Skeletal muscle satellite cell (primary cell): Measurements from ENCODE around the gene LELP1. TPM values are rescaled to one million over a fixed set of nuclear protein-coding genes. Genes with fewer than 3 reads are reported as not detected.
"Not testable (repeated sequence)": the region's sequence is repeated elsewhere in the genome, so short reads cannot be mapped to it uniquely, and the experiment has no call there.

Experiments
- H3K27me3 ChIP-seq: 2 replicates; pipeline ENCODE4 v1.7.0; 2013; ENCODE audit warnings: low read length; ENCODE audit not compliant: control insufficient read depth, insufficient read depth
- H3K36me3 ChIP-seq: 2 replicates; pipeline ENCODE4 v1.7.0; 2013; ENCODE audit warnings: mild to moderate bottlenecking, control low read depth, low read length; ENCODE audit not compliant: insufficient read depth
- H3K4me1 ChIP-seq: 2 replicates; pipeline ENCODE4 v1.7.0; 2013; ENCODE audit warnings: low read length; ENCODE audit not compliant: control insufficient read depth, insufficient read depth
- H3K4me2 ChIP-seq: 2 replicates; pipeline ENCODE4 v1.7.0; 2013; ENCODE audit warnings: mild to moderate bottlenecking, low read length
- H3K4me3 ChIP-seq: 2 replicates; pipeline ENCODE4 v1.7.0; 2013; ENCODE audit warnings: low read length
- H3K9ac ChIP-seq: 2 replicates; pipeline ENCODE4 v1.7.0; 2013; ENCODE audit warnings: mild to moderate bottlenecking, low read depth, low read length, moderate library complexity
- H3K9me3 ChIP-seq: replicated peaks from 2 replicates; pipeline ENCODE4 v1.7.0; 2013; ENCODE audit warnings: mild to moderate bottlenecking, control low read depth, low read length
- total RNA-seq: library from RNA; depleted of rRNA; stranded (reverse); fragments of >200 nt; gene quantifications from 2 replicates; pipeline ENCODE4 v1.2.3, GENCODE V29; 2012; rRNA removed

LELP1 gene
- not detected in 2 replicates for total RNA-seq

DNA sequence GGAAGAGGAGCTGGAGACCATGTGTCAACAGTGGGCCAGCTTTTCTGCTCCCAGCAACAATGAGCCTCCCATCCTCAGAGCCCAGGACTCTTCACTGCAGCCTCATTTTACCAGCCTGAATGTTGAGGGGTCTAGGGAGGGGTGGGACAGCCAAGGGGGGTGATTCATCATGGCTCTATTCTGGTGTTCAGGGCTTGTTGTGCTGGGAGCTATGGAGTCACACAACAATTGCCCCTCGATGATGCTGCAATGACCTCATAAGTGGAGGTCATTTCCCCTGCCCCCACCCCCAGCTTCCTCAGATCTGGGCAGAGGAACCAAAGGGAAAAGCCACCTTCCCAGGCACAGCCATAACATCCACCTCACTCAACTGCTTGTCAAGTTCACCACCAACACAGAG lies at the start of gene LELP1:
Gene LELP1 (plus strand): TSS at position 301 of the 400 bp plus-strand sequence. CDS start 1,278 bp downstream, outside the sequence.
- Histone ChIP-seq H3K9me3 (no peaks in the 10 kb centered on the region), H3K27me3 (no peaks in the 10 kb centered on the region), H3K4me1 (no peaks in the 10 kb centered on the region), H3K9ac (no peak within 1 kb of the TSS), H3K4me3 (no peak within 1 kb of the TSS), H3K4me2 (no peak within 1 kb of the TSS), H3K36me3 (no peaks in the 10 kb centered on the region)

DNA sequence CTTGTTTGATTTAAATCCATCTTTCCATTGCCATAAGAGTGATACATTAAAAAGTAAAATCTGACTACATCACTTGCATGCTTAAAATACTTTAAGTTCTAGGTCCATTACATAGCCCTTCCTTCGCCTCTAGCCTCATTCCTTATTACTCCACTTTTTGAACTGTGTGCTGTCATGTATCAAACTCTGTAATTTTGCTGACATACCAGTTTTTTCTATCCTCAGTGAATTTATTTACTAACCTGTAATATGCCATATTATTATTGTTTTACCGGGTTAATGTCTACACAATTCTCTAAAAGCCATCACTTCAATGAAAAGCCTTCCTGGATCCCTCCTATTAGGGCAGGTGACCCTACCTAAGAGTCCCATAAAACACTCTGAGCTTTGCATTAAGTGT lies 47.7 kb upstream of the LELP1 start:
- no peaks in the 10 kb centered on the region for H3K4me1 ChIP-seq
- H3K36me3 ChIP-seq, result no peaks in the 10 kb centered on the region
- H3K4me2 ChIP-seq, result no peak overlapping the region
- H3K9ac ChIP-seq, result no peak overlapping the region
- H3K27me3 ChIP-seq, result no peaks in the 10 kb centered on the region
- no peaks in the 10 kb centered on the region for H3K9me3 ChIP-seq
- H3K4me3 ChIP-seq, result no peak overlapping the region

DNA sequence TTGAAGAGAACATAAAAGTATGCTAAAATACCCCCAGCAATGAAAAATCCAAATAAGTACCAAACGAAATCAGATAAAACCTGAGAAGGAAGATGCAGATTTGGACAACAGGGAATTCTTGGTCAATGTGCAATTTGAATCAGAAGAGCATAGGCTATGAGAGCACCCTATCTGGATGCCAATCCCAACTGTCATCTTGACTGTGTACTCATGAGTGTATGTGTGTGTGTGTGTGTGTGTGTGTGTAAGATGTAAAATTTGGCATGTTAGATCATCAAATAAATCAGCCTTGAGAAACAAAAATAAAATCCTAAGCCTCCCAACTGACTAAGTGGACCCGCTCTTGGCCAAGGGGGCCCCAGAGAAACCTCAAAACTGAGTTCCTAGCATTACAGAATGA lies 34.5 kb upstream of the LELP1 start:
- Histone ChIP-seq H3K4me1 (no peaks in the 10 kb centered on the region), H3K4me2 (no peak overlapping the region), H3K9ac (no peak overlapping the region), H3K4me3 (no peak overlapping the region), H3K36me3 (no peaks in the 10 kb centered on the region), H3K27me3 (no peaks in the 10 kb centered on the region), H3K9me3 (no peaks in the 10 kb centered on the region)

DNA sequence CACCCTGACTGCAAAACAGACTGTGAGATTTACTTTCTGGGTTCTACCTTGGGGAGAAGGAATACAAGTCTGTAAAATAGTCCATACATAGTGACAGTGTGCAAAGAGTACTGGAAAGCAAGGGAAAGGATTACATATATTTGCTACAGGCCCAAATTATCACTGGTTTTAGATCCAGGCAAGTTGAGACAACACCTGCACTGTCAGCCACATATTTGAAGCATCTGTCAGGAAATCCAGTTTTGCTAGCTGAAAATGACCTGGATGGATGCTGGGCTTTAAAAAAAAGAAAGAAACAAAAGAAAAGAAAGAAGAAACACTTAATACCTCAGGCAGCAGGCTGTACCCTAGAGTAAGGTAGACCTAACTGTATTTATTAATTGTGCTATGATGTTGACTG lies 28.6 kb upstream of the LELP1 start:
- Histone ChIP-seq H3K27me3 (no peaks in the 10 kb centered on the region), H3K4me1 (no peaks in the 10 kb centered on the region), H3K9ac (no peak overlapping the region), H3K9me3 (no peaks in the 10 kb centered on the region), H3K36me3 (no peaks in the 10 kb centered on the region), H3K4me2 (no peak overlapping the region), H3K4me3 (no peak overlapping the region)

DNA sequence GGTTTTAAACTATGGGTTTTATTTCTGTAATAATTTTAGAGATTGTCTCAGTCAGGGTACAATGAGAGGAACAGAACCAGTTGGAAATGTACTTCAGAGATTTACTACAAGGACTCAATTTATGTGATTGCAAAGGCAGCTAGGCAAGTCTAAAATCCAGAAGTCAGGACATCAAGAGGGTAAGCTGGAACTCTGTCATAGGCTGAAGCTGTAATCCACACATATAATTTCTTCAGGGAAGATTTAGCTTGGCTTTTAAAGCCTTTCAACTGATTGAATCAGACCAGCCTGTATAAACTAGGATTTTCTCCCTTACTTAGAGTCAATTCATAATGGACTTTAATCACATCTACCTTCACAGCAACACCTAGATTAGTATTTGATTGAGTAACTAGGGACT lies 24.3 kb upstream of the LELP1 start:
- H3K36me3 ChIP-seq, result no peaks in the 10 kb centered on the region
- no peak overlapping the region for H3K4me2 ChIP-seq
- no peak overlapping the region for H3K9ac ChIP-seq
- no peaks in the 10 kb centered on the region for H3K27me3 ChIP-seq
- H3K4me3 ChIP-seq, result no peak overlapping the region
- H3K4me1 ChIP-seq, result no peaks in the 10 kb centered on the region
- H3K9me3 ChIP-seq, result no peaks in the 10 kb centered on the region

DNA sequence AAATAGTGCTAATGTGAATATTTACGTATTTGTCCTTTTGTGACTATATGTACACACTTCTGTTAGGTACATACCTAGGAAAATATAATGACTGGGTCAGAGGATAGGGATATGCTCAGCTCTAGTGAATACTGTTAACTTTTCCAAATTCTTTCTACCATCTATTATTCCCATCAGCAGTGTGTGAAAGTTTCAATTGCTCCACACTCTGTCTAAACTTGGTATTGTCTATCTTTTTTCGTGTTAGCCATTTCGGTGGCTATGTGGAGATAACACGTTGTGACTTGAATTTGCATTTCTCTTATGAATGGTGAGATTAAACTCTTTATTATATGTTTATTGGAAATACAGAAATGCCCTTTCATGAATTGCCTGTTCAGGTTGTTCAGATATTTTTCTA lies 22.7 kb upstream of the LELP1 start:
- H3K4me1 ChIP-seq, result no peaks in the 10 kb centered on the region
- no peak overlapping the region for H3K9ac ChIP-seq
- no peaks in the 10 kb centered on the region for H3K27me3 ChIP-seq
- no peaks in the 10 kb centered on the region for H3K36me3 ChIP-seq
- no peak overlapping the region for H3K4me3 ChIP-seq
- H3K4me2 ChIP-seq, result no peak overlapping the region
- no peaks in the 10 kb centered on the region for H3K9me3 ChIP-seq

DNA sequence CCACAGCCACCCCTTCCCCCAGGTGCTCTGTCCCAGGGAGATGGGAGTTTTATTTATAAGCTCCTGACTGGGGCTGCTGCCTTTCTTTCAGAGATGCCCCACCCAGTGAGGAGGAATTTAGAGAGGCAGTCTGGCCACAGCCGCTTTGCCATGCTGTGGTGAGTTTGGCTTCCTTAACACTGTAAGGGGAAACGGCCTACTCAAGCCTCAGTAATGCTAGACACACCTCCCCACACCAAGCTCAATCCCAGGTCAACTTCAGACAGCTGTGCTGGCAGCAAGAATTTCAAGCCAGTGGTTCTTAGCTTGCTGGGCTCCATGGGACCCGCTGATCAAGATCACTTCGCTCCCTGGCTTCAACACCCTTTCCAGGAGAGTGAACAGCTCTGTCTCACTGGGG lies 14.9 kb upstream of the LELP1 start:
- not testable (repeated sequence) for H3K36me3 ChIP-seq, H3K4me1 ChIP-seq, H3K9ac ChIP-seq, H3K27me3 ChIP-seq, H3K4me3 ChIP-seq, H3K9me3 ChIP-seq, H3K4me2 ChIP-seq

DNA sequence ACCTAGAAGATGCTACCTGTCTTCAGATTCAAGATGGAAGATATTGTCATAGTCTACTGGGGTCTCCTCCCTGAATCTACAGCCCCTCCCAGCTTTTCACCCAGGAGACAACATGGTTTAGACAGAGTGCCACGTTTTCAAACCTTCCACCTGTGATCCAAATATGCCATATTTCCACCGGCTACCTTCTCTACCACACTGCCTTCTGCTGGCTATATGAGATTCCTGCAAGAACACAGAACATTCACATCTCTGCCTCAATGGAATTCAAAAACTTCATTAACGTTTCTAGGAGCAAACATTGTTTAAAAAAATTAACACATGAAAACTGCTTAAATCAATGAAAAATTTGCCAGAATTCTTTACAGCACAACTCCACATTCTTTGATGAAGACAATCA lies 12.9 kb upstream of the LELP1 start:
- Histone ChIP-seq H3K4me1 (no peaks in the 10 kb centered on the region), H3K9me3 (no peaks in the 10 kb centered on the region), H3K4me2 (no peak overlapping the region), H3K36me3 (no peaks in the 10 kb centered on the region), H3K4me3 (no peak overlapping the region), H3K27me3 (peaks cover 3% of the 10 kb centered on the region), H3K9ac (no peak overlapping the region)

DNA sequence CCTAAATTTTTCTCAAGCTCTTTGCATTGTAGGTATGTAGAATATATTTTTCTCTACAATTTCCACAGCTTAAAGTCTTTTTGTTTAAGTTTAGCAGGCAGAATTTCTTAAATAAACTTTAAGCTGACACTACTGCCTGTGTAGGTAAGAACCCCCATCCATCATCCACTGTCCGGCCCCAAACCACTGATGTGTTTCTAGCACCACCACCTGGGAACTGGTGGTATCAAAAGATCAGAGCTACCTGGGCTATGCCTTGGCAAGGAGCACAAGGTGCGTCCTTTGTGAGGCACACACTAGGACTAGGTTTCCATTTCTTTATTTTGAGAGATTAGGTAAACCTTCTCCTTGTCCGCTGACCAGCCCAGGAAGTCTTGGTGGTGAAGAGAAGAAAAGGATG lies 10.5 kb upstream of the LELP1 start:
- H3K4me1 ChIP-seq, result no peaks in the 10 kb centered on the region
- peaks cover 3% of the 10 kb centered on the region for H3K27me3 ChIP-seq
- H3K36me3 ChIP-seq, result no peaks in the 10 kb centered on the region
- H3K9me3 ChIP-seq, result no peaks in the 10 kb centered on the region
- H3K9ac ChIP-seq, result no peak overlapping the region
- no peak overlapping the region for H3K4me3 ChIP-seq
- H3K4me2 ChIP-seq, result no peak overlapping the region

DNA sequence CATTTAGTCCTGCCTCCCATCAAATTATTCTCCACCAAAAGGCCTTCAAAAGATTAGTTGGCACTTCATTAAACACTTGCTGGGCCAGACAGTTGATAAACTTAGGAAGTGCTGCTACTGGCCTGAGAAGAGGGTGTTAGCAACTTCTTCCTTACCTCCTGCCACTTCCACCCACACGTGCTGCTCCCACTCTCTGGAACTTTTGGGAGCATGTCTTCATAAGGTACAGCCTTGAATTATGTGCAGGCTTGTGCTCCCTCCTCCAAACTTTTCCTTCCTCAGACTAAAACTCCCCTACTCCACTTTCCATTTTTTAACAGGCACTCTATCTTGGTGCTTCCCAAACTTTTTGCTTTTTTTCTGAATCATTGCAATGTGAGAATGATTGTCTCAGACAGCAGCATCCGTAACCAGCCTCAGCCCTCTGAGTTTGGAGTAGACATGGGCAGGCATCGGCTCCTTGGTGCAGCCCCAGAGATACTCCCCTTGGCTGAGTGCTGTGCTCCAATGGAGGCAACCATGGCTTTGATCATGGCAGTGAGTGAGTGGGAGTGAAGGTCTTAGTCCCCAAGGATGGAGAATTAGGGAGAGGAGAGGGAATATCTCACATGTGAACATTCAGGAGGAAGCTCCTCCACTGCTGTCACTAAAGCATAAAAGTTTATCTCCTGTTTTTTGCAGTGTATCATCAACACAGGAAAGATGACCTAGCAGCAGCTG lies 8.7 kb upstream of the LELP1 start:
- Histone ChIP-seq H3K27me3 (peaks cover 3% of the 10 kb centered on the region), H3K9me3 (no peaks in the 10 kb centered on the region), H3K4me2 (no peak overlapping the region), H3K36me3 (no peaks in the 10 kb centered on the region), H3K4me3 (no peak overlapping the region), H3K4me1 (no peaks in the 10 kb centered on the region), H3K9ac (no peak overlapping the region)

DNA sequence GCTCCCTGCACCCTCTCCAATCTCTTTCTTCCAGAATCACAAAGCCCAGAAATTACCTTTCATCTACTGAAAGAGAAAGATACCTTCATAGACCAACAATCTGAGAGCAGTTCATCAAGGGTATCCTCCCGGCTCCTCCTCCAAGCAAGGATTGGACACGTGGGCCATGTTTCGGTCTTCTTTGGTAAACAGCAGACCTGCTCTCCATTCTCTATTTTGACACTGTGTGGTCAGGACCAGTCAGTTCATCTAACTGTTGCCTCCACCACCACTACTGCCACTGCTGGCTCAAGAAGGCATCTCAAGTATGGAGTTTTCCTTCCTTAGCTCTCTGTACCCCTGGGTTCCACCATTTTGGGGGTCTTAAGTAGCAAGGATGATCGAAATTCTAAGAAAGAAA lies 8.0 kb upstream of the LELP1 start:
- Histone ChIP-seq H3K4me2 (no peak overlapping the region), H3K27me3 (peaks cover 3% of the 10 kb centered on the region), H3K9ac (no peak overlapping the region), H3K9me3 (no peaks in the 10 kb centered on the region), H3K4me3 (no peak overlapping the region), H3K4me1 (no peaks in the 10 kb centered on the region), H3K36me3 (no peaks in the 10 kb centered on the region)

DNA sequence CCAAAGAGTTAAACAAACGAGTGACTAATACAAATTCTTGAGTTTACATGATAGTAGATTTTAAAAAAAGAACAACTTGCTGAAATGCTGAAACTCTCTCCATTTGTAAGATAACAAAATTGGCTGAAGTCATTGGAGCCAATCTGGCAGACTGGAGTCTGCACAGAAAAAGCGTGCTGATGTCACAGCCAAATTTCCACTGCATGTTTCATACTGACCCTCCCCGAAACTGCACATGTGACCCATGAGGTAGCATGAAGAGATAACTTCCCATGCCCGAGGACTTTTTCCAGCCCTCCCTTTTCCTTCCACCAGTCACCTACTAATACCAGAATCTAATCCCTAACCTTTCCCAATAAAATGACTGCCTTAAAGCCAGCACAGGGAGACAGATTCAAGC lies 1.2 kb upstream of the LELP1 start:
- Histone ChIP-seq H3K4me3 (no peak overlapping the region), H3K36me3 (no peaks in the 10 kb centered on the region), H3K27me3 (no peaks in the 10 kb centered on the region), H3K4me2 (no peak overlapping the region), H3K4me1 (no peaks in the 10 kb centered on the region), H3K9me3 (no peaks in the 10 kb centered on the region), H3K9ac (no peak overlapping the region)
